ENCODE results near the gene TPSAB1. TPM values are rescaled to one million over a fixed set of nuclear protein-coding genes. Genes with fewer than 3 reads are reported as not detected.

TPSAB1 gene
- total RNA-seq, 1 experiment from 2014 or later: not detected

DNA sequence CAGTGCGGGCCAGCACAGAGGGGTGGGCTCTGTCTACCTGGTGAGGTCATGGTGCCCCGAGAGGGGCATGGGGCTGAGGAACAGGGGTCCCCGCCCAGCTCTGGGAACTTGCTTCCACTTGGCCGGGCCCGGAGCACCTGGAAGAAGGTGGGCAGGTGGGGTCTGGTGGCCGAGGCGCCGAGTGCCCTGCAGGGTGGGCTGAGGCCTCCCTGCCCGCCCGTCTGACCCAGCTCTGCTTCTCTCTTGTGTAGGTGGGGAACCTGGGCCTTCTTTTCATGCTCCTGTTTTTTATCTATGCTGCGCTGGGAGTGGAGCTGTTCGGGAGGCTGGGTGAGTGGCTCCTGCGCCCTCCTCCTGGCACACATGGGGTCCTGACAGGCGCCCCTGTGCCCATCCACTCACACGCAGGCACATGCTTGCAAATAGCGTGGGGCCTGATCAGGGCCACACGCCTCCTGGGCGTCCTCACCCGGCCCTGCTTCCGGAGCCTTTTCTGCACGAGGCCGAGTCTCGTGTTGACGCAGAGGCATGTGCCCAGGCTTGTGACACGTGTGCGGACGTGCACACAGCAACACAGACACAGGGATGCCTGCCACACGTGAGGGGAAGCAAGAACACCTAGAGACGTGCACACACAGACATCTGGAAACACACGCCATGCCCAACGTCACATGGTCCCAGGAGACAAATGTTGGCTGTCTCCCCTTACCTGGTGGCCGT is 23.7 kb upstream of the TPSAB1 start:
- H3K36me3 ChIP-seq (ENCODE audit: control insufficient read depth, insufficient read depth, low read length): no peaks in the 10 kb centered on the region
- ChIA-PET POLR2A (no interaction called here), CTCF (no interaction called here)
- intact Hi-C loops (cut with micrococcal nuclease; ENCODE audit: unreplicated experiment): no loop called here
- BruUV-seq (replicated peaks): no TSS peak
- ATAC-seq: no peak
- no peak for TF ChIP-seq POLR2AphosphoS5 (IDR thresholded peaks at IDR 0.05; ENCODE audit: low read depth, low read length)
- TF ChIP-seq TCF7L2 (IDR thresholded peaks at IDR 0.05; ENCODE audit: low read depth, low read length): no peak
- TF ChIP-seq, protein P1, sequence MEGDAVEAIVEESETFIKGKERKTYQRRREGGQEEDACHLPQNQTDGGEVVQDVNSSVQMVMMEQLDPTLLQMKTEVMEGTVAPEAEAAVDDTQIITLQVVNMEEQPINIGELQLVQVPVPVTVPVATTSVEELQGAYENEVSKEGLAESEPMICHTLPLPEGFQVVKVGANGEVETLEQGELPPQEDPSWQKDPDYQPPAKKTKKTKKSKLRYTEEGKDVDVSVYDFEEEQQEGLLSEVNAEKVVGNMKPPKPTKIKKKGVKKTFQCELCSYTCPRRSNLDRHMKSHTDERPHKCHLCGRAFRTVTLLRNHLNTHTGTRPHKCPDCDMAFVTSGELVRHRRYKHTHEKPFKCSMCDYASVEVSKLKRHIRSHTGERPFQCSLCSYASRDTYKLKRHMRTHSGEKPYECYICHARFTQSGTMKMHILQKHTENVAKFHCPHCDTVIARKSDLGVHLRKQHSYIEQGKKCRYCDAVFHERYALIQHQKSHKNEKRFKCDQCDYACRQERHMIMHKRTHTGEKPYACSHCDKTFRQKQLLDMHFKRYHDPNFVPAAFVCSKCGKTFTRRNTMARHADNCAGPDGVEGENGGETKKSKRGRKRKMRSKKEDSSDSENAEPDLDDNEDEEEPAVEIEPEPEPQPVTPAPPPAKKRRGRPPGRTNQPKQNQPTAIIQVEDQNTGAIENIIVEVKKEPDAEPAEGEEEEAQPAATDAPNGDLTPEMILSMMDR (IDR thresholded peaks at IDR 0.05): no peak
- TF ChIP-seq, protein P2, sequence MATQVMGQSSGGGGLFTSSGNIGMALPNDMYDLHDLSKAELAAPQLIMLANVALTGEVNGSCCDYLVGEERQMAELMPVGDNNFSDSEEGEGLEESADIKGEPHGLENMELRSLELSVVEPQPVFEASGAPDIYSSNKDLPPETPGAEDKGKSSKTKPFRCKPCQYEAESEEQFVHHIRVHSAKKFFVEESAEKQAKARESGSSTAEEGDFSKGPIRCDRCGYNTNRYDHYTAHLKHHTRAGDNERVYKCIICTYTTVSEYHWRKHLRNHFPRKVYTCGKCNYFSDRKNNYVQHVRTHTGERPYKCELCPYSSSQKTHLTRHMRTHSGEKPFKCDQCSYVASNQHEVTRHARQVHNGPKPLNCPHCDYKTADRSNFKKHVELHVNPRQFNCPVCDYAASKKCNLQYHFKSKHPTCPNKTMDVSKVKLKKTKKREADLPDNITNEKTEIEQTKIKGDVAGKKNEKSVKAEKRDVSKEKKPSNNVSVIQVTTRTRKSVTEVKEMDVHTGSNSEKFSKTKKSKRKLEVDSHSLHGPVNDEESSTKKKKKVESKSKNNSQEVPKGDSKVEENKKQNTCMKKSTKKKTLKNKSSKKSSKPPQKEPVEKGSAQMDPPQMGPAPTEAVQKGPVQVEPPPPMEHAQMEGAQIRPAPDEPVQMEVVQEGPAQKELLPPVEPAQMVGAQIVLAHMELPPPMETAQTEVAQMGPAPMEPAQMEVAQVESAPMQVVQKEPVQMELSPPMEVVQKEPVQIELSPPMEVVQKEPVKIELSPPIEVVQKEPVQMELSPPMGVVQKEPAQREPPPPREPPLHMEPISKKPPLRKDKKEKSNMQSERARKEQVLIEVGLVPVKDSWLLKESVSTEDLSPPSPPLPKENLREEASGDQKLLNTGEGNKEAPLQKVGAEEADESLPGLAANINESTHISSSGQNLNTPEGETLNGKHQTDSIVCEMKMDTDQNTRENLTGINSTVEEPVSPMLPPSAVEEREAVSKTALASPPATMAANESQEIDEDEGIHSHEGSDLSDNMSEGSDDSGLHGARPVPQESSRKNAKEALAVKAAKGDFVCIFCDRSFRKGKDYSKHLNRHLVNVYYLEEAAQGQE (IDR thresholded peaks at IDR 0.05; ENCODE audit: insufficient read depth in 1 of 2, low read depth in 2 of 2, low read length in 1 of 2): no peak
- TF ChIP-seq SIN3A (IDR thresholded peaks at IDR 0.05; ENCODE audit: borderline replicate concordance, insufficient read depth, low read depth, low read length): no peak
- DNase-seq (ENCODE audit: low read depth, low spot score): no peak
- H3K4me1 ChIP-seq (ENCODE audit: control insufficient read depth, insufficient read depth, low read length): no peaks in the 10 kb centered on the region
- H3K4me3 ChIP-seq (ENCODE audit: low read depth in 2 of 2, low read length in 2 of 2): no peak overlapping the region
- H3K9me3 ChIP-seq (ENCODE audit: control insufficient read depth, insufficient read depth, low read depth, low read length): no peaks in the 10 kb centered on the region
- H3K27me3 ChIP-seq (ENCODE audit: control insufficient read depth, insufficient read depth, low read length): no peaks in the 10 kb centered on the region
- H3K27ac ChIP-seq (ENCODE audit: low read length): no peak overlapping the region
- in situ Hi-C loops (cut with HindIII; ENCODE audit: low pct_unique_long_range_greater_than_20kb, low sequenced_read_pairs): no loop called here

DNA sequence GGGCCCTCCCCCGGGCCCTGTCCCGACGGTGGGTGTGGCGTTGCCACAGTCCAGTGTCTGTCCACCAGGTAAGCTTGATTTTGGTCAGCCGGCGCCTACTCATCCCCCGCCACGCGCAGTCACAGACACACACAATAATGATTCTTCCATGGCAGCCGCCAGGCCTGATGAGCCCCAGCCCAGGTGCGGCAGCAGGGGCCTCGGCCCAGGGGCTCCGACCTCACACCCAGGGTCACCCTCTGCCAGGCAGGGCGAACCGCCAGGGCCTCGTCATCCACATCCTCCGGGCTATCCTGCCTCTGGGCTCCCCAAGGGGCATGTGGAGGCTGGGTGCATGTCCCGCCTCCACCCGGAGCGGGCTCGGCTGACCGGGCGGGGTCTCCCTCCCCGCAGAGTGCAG is 23.0 kb upstream of the TPSAB1 start:
- CTCF ChIA-PET: no interaction called here
- intact Hi-C loops (cut with micrococcal nuclease; ENCODE audit: unreplicated experiment) (no loop called here), in situ Hi-C loops (cut with HindIII; ENCODE audit: low pct_unique_long_range_greater_than_20kb, low sequenced_read_pairs) (no loop called here)
- Histone ChIP-seq H3K9me3 (ENCODE audit: control insufficient read depth, insufficient read depth, low read depth, low read length) (no peaks in the 10 kb centered on the region), H3K4me3 (ENCODE audit: low read depth in 2 of 2, low read length in 2 of 2) (no peak overlapping the region), H3K27me3 (ENCODE audit: control insufficient read depth, insufficient read depth, low read length) (no peaks in the 10 kb centered on the region), H3K27ac (ENCODE audit: low read length) (no peak overlapping the region), H3K36me3 (ENCODE audit: control insufficient read depth, insufficient read depth, low read length) (no peaks in the 10 kb centered on the region), H3K4me1 (ENCODE audit: control insufficient read depth, insufficient read depth, low read length) (no peaks in the 10 kb centered on the region)
- DNase-seq (ENCODE audit: low read depth, low spot score) (no peak), ATAC-seq (no peak)
- POLR2A ChIA-PET: no interaction called here
- TF ChIP-seq TCF7L2 (IDR thresholded peaks at IDR 0.05; ENCODE audit: low read depth, low read length): no peak
- TF ChIP-seq, protein P1 (IDR thresholded peaks at IDR 0.05): no peak
- TF ChIP-seq, protein P2 (IDR thresholded peaks at IDR 0.05; ENCODE audit: insufficient read depth in 1 of 2, low read depth in 2 of 2, low read length in 1 of 2): no peak
- TF ChIP-seq SIN3A (IDR thresholded peaks at IDR 0.05; ENCODE audit: borderline replicate concordance, insufficient read depth, low read depth, low read length): no peak
- no peak for TF ChIP-seq POLR2AphosphoS5 (IDR thresholded peaks at IDR 0.05; ENCODE audit: low read depth, low read length)
- no TSS peak for BruUV-seq (replicated peaks)
